SU-DHL-6 (cell line): ENCODE data around the gene STN1.

Experiments used
- H2AFZ ChIP-seq: fragments of 200-600 bp; sonication (generic); 2 replicates; pipeline ENCODE4 v1.6.1; 2014; ENCODE audit warnings: low read depth, mild to moderate bottlenecking, moderate library complexity, mixed read lengths, antibody characterized with exemption, low read length; ENCODE audit not compliant: severe bottlenecking
- H3F3A ChIP-seq: fragments of 200-600 bp; shearing (Covaris generic); 2 replicates; pipeline ENCODE4 v1.6.0; 2016; ENCODE audit warnings: antibody characterized with exemption, mild to moderate bottlenecking; ENCODE audit not compliant: insufficient read depth
- H3K27ac ChIP-seq: fragments of 200-600 bp; sonication (generic); 2 replicates; pipeline ENCODE4 v1.5.1; 2016; ENCODE audit warnings: low read depth, mild to moderate bottlenecking, low read length, moderate library complexity, mixed read lengths
- H3K27me3 ChIP-seq: fragments of 200-600 bp; sonication (generic), shearing (Covaris generic); 2 replicates; pipeline ENCODE4 v1.6.0; 2014; ENCODE audit warnings: mild to moderate bottlenecking, low read length
- H3K36me3 ChIP-seq: fragments of 200-600 bp; sonication (generic); 2 replicates; pipeline ENCODE4 v1.6.1; 2014; ENCODE audit warnings: mild to moderate bottlenecking, low read length, mixed read lengths
- H3K4me2 ChIP-seq: fragments of 300-600, 200-600 bp; shearing (Covaris generic), sonication (generic); 2 replicates; pipeline ENCODE4 v1.6.0; 2014; ENCODE audit warnings: low read length, low read depth, mild to moderate bottlenecking; ENCODE audit not compliant: poor library complexity, severe bottlenecking
- H3K4me3 ChIP-seq: fragments of 200-600 bp; sonication (generic); 2 replicates; pipeline ENCODE4 v1.5.1; 2014; ENCODE audit warnings: antibody characterized with exemption, low read length, mild to moderate bottlenecking, mixed read lengths; ENCODE audit not compliant: insufficient read depth, poor library complexity, severe bottlenecking
- H3K79me2 ChIP-seq: fragments of 200-600 bp; sonication (generic); 2 replicates; pipeline ENCODE4 v1.6.1; 2014; ENCODE audit warnings: mild to moderate bottlenecking, low read length, moderate library complexity; ENCODE audit not compliant: insufficient read depth
- H3K9ac ChIP-seq: fragments of 200-600 bp; sonication (generic); 2 replicates; pipeline ENCODE4 v1.7.0; 2014; ENCODE audit warnings: mild to moderate bottlenecking, low read length
- H3K9me2 ChIP-seq: fragments of 200-600 bp; sonication (generic); replicated peaks from 2 replicates; pipeline ENCODE4 v1.6.1; 2014; ENCODE audit warnings: low read length; ENCODE audit not compliant: insufficient read depth
- H3K9me3 ChIP-seq: fragments of 200-600 bp; sonication (generic); 2 replicates; pipeline ENCODE4 v1.6.1; 2014; ENCODE audit warnings: low read length, mixed read lengths; ENCODE audit not compliant: insufficient read depth
- H4K20me1 ChIP-seq: fragments of 200-600 bp; sonication (generic); 2 replicates; pipeline ENCODE4 v1.6.1; 2014; ENCODE audit warnings: low read depth, mild to moderate bottlenecking, antibody characterized with exemption, low read length, moderate library complexity, mixed read lengths
- EZH2phosphoT487 ChIP-seq: fragments of 200-600 bp; sonication (generic), shearing (Covaris generic); conservative IDR thresholded peaks from 2 replicates; pipeline ENCODE4 v1.6.1; 2018; ENCODE audit warnings: mild to moderate bottlenecking, antibody characterized with exemption, low read length, moderate library complexity, mixed read lengths
- TF ChIP-seq, protein P1 (sequence below): fragments of 200-600 bp; sonication (generic); IDR thresholded peaks from one replicate; pipeline ENCODE4 v1.5.1; 2017; ENCODE audit warnings: antibody characterized with exemption, mild to moderate bottlenecking, low read length, moderate library complexity; ENCODE audit not compliant: insufficient read depth, poor library complexity, severe bottlenecking

Gene STN1

GRCh38 chr10:103852189-103852711, 65.7 kb downstream of the STN1 start:
- H3K4me3 ChIP-seq, result no peak overlapping the region
- no peak overlapping the region for H2AFZ ChIP-seq
- no peaks in the 10 kb centered on the region for H3K36me3 ChIP-seq
- no peaks in the 10 kb centered on the region for H3F3A ChIP-seq
- no peaks in the 10 kb centered on the region for H3K79me2 ChIP-seq
- H3K27me3 ChIP-seq, result no peaks in the 10 kb centered on the region
- no peak overlapping the region for H3K9ac ChIP-seq
- H3K9me3 ChIP-seq, result no peaks in the 10 kb centered on the region
- H3K27ac ChIP-seq, result no peak overlapping the region
- H3K4me2 ChIP-seq, result no peak overlapping the region
- no peaks in the 10 kb centered on the region for H4K20me1 ChIP-seq
- TF ChIP-seq EZH2phosphoT487, result no peak
- TF ChIP-seq, protein P1, sequence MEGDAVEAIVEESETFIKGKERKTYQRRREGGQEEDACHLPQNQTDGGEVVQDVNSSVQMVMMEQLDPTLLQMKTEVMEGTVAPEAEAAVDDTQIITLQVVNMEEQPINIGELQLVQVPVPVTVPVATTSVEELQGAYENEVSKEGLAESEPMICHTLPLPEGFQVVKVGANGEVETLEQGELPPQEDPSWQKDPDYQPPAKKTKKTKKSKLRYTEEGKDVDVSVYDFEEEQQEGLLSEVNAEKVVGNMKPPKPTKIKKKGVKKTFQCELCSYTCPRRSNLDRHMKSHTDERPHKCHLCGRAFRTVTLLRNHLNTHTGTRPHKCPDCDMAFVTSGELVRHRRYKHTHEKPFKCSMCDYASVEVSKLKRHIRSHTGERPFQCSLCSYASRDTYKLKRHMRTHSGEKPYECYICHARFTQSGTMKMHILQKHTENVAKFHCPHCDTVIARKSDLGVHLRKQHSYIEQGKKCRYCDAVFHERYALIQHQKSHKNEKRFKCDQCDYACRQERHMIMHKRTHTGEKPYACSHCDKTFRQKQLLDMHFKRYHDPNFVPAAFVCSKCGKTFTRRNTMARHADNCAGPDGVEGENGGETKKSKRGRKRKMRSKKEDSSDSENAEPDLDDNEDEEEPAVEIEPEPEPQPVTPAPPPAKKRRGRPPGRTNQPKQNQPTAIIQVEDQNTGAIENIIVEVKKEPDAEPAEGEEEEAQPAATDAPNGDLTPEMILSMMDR, result no peak
- H3K9me2 ChIP-seq, result no peaks in the 10 kb centered on the region

GRCh38 chr10:103851261-103851660, 66.7 kb downstream of the STN1 start:
- Histone ChIP-seq H3K9me3 (no peaks in the 10 kb centered on the region), H3K36me3 (no peaks in the 10 kb centered on the region), H3K9me2 (no peaks in the 10 kb centered on the region), H3K9ac (no peak overlapping the region), H3F3A (no peaks in the 10 kb centered on the region), H4K20me1 (no peaks in the 10 kb centered on the region), H2AFZ (no peak overlapping the region), H3K27ac (no peak overlapping the region), H3K27me3 (no peaks in the 10 kb centered on the region), H3K4me2 (no peak overlapping the region), H3K79me2 (no peaks in the 10 kb centered on the region), H3K4me3 (no peak overlapping the region)
- TF ChIP-seq, protein P1, result no peak
- no peak for TF ChIP-seq EZH2phosphoT487

DNA sequence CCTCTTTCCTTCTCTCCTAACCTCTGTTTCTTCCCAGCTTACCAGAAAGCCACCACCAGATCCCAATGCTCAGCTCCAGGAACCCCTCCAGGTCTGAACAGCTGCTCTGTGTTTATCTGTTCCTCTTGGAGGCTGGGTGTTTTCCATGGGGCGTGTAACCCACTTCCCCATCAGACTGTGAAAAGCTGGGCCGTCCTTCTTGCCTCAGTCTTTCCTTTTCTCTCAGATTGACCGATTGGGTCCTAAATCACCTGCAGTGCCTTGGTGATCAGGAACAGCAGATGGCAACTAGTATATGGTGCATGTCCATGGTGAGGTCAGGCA, 67.5 kb downstream of the STN1 start:
- no peak for TF ChIP-seq EZH2phosphoT487
- TF ChIP-seq, protein P1, result no peak
- H3K4me2 ChIP-seq, result no peak overlapping the region
- H3K4me3 ChIP-seq, result no peak overlapping the region
- H3K9ac ChIP-seq, result no peak overlapping the region
- H3K27me3 ChIP-seq, result no peaks in the 10 kb centered on the region
- H3K9me2 ChIP-seq, result no peaks in the 10 kb centered on the region
- no peak overlapping the region for H3K27ac ChIP-seq
- H4K20me1 ChIP-seq, result no peaks in the 10 kb centered on the region
- no peaks in the 10 kb centered on the region for H3F3A ChIP-seq
- H2AFZ ChIP-seq, result no peak overlapping the region
- no peaks in the 10 kb centered on the region for H3K36me3 ChIP-seq
- H3K79me2 ChIP-seq, result no peaks in the 10 kb centered on the region
- H3K9me3 ChIP-seq, result no peaks in the 10 kb centered on the region
